ENCODE measurements around the gene OCRL. TPM values are rescaled to one million over a fixed set of nuclear protein-coding genes. Genes with fewer than 3 reads are reported as not detected.

The OCRL gene
- total and polyA plus RNA-seq, 2 of the 4 experiments (the other 2 are of a cell fraction), result 19.4 to 20.6 TPM

DNA sequence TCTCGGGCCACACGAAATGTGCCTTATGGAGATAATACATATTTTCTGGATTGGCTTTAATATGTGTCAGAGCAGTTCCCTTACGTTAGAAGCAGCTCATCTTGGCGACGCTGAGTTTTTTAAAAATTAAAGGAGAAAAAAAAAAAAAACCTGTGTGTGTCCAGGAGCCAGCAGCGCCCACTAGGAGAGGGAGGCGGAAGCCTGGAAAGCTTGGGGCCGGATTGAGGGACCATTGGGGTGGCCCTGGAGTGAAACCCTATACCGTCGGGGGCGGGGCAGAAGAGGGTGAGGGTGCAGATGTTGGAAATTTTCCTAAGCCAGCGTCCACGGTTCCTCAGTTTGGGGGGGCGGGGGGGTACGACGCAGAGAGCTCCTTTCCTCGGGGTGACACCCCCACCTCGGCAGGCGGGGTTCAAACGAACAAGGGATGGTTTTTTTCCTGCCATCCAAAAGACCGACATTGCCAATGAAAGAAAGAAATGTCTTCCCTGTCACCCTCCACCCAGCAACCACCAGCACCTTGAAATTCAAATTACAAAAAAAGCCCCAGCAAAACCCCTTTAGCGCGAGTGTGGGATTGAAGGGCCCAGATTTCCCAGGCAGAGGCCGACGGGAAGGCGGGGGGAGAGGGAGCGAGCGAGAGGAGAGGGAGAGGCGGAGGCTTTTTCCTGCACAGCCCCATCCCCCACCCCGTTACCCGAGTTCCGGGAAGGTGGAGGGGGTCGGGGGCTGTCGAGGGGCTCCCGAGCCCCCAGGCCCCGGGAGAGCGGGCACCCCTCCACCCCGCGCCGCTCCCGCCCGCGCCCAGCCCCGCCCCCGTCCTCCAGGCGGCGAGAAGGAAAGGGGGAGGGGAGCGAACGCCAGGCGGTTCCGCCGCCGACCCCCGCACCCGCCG, 17.6 kb upstream of the OCRL start:
- Histone ChIP-seq H2BK15ac (ENCODE audit: low read depth, low read length) (no peak overlapping the region; the same call in 2 of the 3 replicates), H3K4me3 (ENCODE audit: insufficient read depth, low read depth, low read length) (peak overlapping the region; percentile 75), H3K23ac (ENCODE audit: low read depth, low read length) (0 out of 2 replicates have a peak overlapping the region, but pooled peaks have one; percentile 58), H3K9me3 (ENCODE audit: control insufficient read depth, insufficient read depth, low read length) (no peaks in the 10 kb centered on the region), H3K36me3 (ENCODE audit: control insufficient read depth, insufficient read depth, low read length) (no peaks in the 10 kb centered on the region), H3K9me1 (ENCODE audit: insufficient read depth, low read length) (no peaks in the 10 kb centered on the region), H4K91ac (ENCODE audit: insufficient read depth, low read depth, low read length) (peak overlapping the region; percentile 38; the same call in 1 of the 2 replicates), H3K18ac (ENCODE audit: low read depth, low read length) (peak overlapping the region; percentile 68; the same call in 1 of the 2 replicates), H2AK9ac (replicated peaks; ENCODE audit: low read depth, low read length, poor library complexity) (peak overlapping the region; percentile 99), H4K5ac (ENCODE audit: low read depth, low read length) (no peak overlapping the region; the same call in 1 of the 2 replicates), H3K56ac (ENCODE audit: extremely low read depth, insufficient read depth, low read length) (peak overlapping the region; percentile 50; the same call in 1 of the 2 replicates), H2BK5ac (ENCODE audit: low read depth, low read length, poor library complexity, severe bottlenecking) (peak overlapping the region; percentile 52), H2BK20ac (ENCODE audit: low read depth, low read length) (no peak overlapping the region), H3K27me3 (ENCODE audit: control insufficient read depth, insufficient read depth, low read length) (no peaks in the 10 kb centered on the region), H3K4ac (ENCODE audit: low read depth, low read length) (peak overlapping the region; percentile 89), H2AFZ (replicated peaks; ENCODE audit: low read length, poor library complexity) (peak overlapping the region; percentile 93), H3K79me1 (ENCODE audit: low read depth in 1 of 2, low read length in 2 of 2) (peaks cover 0 to 5% of the 10 kb centered on the region in 2 experiments; a peak in 2 of 4 replicates), H3K9ac (ENCODE audit: low read depth, low read length) (peak overlapping the region; percentile 88), H4K8ac (ENCODE audit: low read depth in 2 of 2, low read length in 2 of 2) (peak overlapping the region in 1 of 2 experiments; percentile 76; a peak in 2 of 4 replicates), H2AK5ac (ENCODE audit: low read depth, low read length) (0 out of 2 replicates have a peak overlapping the region, but pooled peaks have one; percentile 18), H2BK120ac (ENCODE audit: low read depth, low read length) (peak overlapping the region; percentile 58; the same call in 1 of the 2 replicates), H4K20me1 (ENCODE audit: insufficient read depth, low read length) (peaks cover 13% of the 10 kb centered on the region; the same call in 1 of the 2 replicates), H3K4me2 (ENCODE audit: low read depth, low read length) (peak overlapping the region; percentile 69), H3K14ac (replicated peaks; ENCODE audit: low read depth, low read length) (peak overlapping the region; percentile 92; the same call in 1 of the 2 replicates), H3K27ac (ENCODE audit: insufficient read depth, low read length) (peak overlapping the region; percentile 61), H3K4me1 (ENCODE audit: control insufficient read depth, insufficient read depth, low read length) (no peaks in the 10 kb centered on the region)
- dilution Hi-C loops (cut with HindIII; ENCODE audit: low sequenced_read_pairs, unreplicated experiment) (no loop called here), in situ Hi-C loops (cut with MboI; ENCODE audit: low sequenced_read_pairs) (no loop called here), intact Hi-C loops (cut with micrococcal nuclease) (no loop called here)
- DNase-seq (peak; percentile 54), ATAC-seq (ENCODE audit: low read depth) (peak; percentile 73)
- ChIA-PET CTCF (interaction anchor here (0.6 to 0.7 kb wide), 3 partner anchors 20 to 115 kb away, joined by 3 to 6 read pairs (median 4); no protein-coding TSS in a partner anchor), POLR2A (ENCODE audit: unreplicated experiment) (interaction anchor here (0.7 to 1.0 kb wide), 2 partner anchors 13 to 55 kb away, joined by 3 to 6 read pairs; no protein-coding TSS in a partner anchor)
- no TSS peak for BruUV-seq (replicated peaks)
- TF ChIP-seq RCOR1 (IDR thresholded peaks at IDR 0.05; ENCODE audit: insufficient replicate concordance, low read length) (no peak), NFE2L2 (IDR thresholded peaks at IDR 0.05; ENCODE audit: low read depth, low read length) (no peak), CTCF (conservative IDR thresholded peaks at IDR 0.05; ENCODE audit: low read depth, low read length) (0 out of 2 replicates have a peak, but pooled peaks have one; percentile 18), MAZ (IDR thresholded peaks at IDR 0.05; ENCODE audit: borderline replicate concordance, low read depth, low read length) (peak; percentile 65)
- 20% methylated on average over 3 of the region's 56 CpGs; no CpG with 5 or more reads in 1 of the 2 experiments for WGBS, 2 experiments (ENCODE audit: extremely low coverage in 2 of 2, insufficient read length in 1 of 2)

Measured in IMR-90 (cell line).